Activated B cell treated with CpG ODN at 0.5 μM for 24 hours (primary cell): ENCODE data around the gene PGAP3. TPM values are rescaled to one million over a fixed set of nuclear protein-coding genes. Genes with fewer than 3 reads are reported as not detected.

Source experiments
- ATAC-seq: fragments of 200-7000 bp; cut with Tn5 transposase; one replicate; pipeline ENCODE4 v1.10.0; 2021; ENCODE audit warnings: low read depth, mild to moderate bottlenecking, moderate library complexity
- CTCF ChIA-PET: fragments of 350-600 bp; sonication (Branson Sonifier 250); formaldehyde crosslinking; loops from one replicate; lab custom pipeline; 2021; ENCODE audit warnings: antibody characterized with exemption; lab: Charles Lee
- POLR2A ChIA-PET: fragments of 350-600 bp; sonication (Branson Sonifier 250); formaldehyde crosslinking; loops from one replicate; lab custom pipeline; 2021; ENCODE audit warnings: antibody characterized with exemption; lab: Charles Lee
- DNase-seq: peaks from one replicate; pipeline ENCODE4 v3.0.0; 2022
- H3K27ac Mint-ChIP-seq: one replicate; pipeline ENCODE4 v1.8.0; 2020; ENCODE audit warnings: mixed read lengths
- H3K27me3 Mint-ChIP-seq: one replicate; pipeline ENCODE4 v1.8.0; 2021; ENCODE audit warnings: mixed read lengths
- H3K36me3 Mint-ChIP-seq: one replicate; pipeline ENCODE4 v1.8.0; 2021; ENCODE audit warnings: low read depth, mixed read lengths
- H3K4me1 Mint-ChIP-seq: one replicate; pipeline ENCODE4 v1.8.0; 2021; ENCODE audit warnings: mixed read lengths
- H3K4me3 Mint-ChIP-seq: one replicate; pipeline ENCODE4 v1.8.0; 2020; ENCODE audit warnings: mild to moderate bottlenecking, mixed read lengths
- H3K9me3 Mint-ChIP-seq: one replicate; pipeline ENCODE4 v1.8.0; 2020; ENCODE audit warnings: mixed read lengths
- intact Hi-C: fragments of 100-400 bp; cut with micrococcal nuclease; formaldehyde crosslinking; loops from one replicate; pipeline ENCODE4 v1.15.1; 2024
- total RNA-seq: library from RNA; stranded (reverse); gene quantifications from 2 replicates; pipeline ENCODE4 v1.2.3, GENCODE V29; 2022
- TF ChIP-seq, protein P1 (sequence below): fragments of 200-600 bp; IDR thresholded peaks from one replicate; pipeline ENCODE4 v1.8.0; 2022; ENCODE audit warnings: antibody characterized with exemption, mild to moderate bottlenecking

The PGAP3 gene
- total RNA-seq, 1 donor from 2014 or later: 24.0 TPM

DNA sequence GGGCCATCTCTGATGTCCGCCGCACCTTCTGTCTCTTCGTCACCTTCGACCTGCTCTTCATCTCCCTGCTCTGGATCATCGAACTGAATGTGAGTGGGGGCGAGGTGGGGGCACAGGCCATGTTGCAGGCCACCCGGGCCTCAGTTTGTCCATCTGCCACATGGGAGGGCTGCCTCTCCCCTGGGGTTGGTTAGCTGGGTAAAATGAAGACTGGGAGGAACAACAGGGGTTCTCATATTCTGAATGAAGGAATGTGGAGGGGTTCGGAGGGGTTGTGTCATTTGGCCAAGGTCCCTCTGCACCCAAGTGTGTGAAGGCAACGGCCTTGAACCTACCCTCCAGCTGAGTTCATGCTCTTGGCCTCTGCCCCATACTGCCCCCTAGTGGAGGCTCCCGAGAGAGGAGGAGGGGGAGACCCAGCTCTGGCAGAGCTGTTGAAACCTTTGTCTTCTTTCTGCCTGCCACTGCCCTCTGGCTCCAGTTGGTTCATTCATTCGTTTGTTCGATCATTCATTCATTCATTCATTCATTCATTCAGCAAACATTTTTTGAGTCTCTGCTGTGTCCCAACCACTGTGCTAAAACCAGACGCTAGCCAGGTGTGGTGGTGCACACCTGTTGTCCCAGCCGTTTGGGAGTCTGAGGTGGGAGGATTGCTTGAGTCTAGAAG, 34.1 kb downstream of the PGAP3 start:
- intact Hi-C loops: no loop called here
- POLR2A ChIA-PET: interaction anchor here (1.2 kb wide), 1 partner anchor 99 kb away, joined by 3 read pairs; no protein-coding TSS in a partner anchor
- Mint-ChIP-seq H3K4me1 (peaks cover 33% of the 10 kb centered on the region), H3K36me3 (peaks cover 41% of the 10 kb centered on the region), H3K27me3 (no peaks in the 10 kb centered on the region), H3K9me3 (no peaks in the 10 kb centered on the region), H3K27ac (no peak overlapping the region), H3K4me3 (no peak overlapping the region)
- ATAC-seq (peak; percentile 75), DNase-seq (no peak)
- TF ChIP-seq, protein P1, sequence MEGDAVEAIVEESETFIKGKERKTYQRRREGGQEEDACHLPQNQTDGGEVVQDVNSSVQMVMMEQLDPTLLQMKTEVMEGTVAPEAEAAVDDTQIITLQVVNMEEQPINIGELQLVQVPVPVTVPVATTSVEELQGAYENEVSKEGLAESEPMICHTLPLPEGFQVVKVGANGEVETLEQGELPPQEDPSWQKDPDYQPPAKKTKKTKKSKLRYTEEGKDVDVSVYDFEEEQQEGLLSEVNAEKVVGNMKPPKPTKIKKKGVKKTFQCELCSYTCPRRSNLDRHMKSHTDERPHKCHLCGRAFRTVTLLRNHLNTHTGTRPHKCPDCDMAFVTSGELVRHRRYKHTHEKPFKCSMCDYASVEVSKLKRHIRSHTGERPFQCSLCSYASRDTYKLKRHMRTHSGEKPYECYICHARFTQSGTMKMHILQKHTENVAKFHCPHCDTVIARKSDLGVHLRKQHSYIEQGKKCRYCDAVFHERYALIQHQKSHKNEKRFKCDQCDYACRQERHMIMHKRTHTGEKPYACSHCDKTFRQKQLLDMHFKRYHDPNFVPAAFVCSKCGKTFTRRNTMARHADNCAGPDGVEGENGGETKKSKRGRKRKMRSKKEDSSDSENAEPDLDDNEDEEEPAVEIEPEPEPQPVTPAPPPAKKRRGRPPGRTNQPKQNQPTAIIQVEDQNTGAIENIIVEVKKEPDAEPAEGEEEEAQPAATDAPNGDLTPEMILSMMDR: no peak
- CTCF ChIA-PET: interaction anchor here (0.6 to 2.6 kb wide), 19 partner anchors 10 to 167 kb away, joined by 3 to 16 read pairs (median 4); partner anchors contain the start of genes MIEN1, PNMT and TCAP

DNA sequence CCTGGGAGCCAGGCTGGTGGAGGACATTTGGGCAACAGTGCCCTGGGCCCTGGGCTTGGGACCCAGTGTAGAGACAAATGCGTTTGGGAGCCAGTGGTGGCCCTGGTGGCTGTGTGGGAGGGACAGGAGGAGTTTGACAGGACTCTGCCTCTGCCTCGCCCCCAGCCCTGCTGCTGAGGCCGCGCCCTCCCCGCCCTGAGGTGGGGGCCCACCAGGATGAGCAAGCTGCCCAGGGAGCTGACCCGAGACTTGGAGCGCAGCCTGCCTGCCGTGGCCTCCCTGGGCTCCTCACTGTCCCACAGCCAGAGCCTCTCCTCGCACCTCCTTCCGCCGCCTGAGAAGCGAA, 34.6 kb downstream of the PGAP3 start:
- TF ChIP-seq, protein P1: no peak
- Mint-ChIP-seq H3K9me3 (no peaks in the 10 kb centered on the region), H3K27ac (no peak overlapping the region), H3K27me3 (no peaks in the 10 kb centered on the region), H3K36me3 (peaks cover 42% of the 10 kb centered on the region), H3K4me1 (peaks cover 28% of the 10 kb centered on the region), H3K4me3 (no peak overlapping the region)
- intact Hi-C loops: no loop called here
- DNase-seq (no peak), ATAC-seq (no peak)
- ChIA-PET CTCF (interaction anchor here (0.8 to 2.6 kb wide), 17 partner anchors 10 to 106 kb away, joined by 3 to 16 read pairs (median 5); partner anchors contain the start of genes MIEN1, PNMT and TCAP), POLR2A (interaction anchor here (1.0 kb wide), 1 partner anchor 14 kb away, joined by 5 read pairs; no protein-coding TSS in a partner anchor)

DNA sequence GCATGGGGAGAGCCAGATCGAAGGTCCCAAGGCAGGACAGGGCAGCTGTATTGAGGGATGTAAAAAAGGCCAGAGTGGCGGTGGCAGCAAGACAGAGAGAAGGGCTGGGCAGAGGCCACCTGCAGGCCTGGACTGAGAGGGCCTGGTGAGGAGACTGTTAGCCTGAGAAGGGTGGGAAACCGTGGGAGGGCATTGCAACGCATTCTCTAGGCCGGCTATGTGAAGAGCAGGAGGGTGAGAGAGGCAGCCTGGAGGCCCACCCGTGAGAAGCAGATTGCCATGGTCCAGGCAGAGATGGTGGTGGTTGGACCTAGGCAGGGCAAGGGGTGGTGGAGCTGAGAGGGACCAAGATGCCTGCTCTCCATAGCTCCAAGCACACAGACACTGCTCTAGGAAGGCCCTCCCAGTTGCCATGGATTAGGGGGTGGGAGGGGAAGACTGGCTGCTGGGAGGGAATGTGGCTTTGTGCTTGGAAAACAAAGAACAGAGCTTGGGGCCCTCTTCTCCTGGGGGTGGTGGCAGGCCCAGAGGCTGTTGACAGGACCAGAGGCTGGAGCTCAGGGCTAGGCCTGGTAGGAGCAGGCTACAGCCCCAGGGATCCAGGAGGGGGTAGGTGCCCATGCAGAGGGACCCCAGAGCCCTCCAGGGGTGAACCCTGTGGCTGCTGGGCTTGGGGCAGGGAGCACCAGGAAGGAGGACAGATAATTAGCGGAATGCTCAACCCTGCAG, 35.1 kb downstream of the PGAP3 start:
- intact Hi-C loops: no loop called here
- Mint-ChIP-seq H3K4me3 (no peak overlapping the region), H3K36me3 (peaks cover 39% of the 10 kb centered on the region), H3K27ac (no peak overlapping the region), H3K4me1 (peaks cover 23% of the 10 kb centered on the region), H3K9me3 (no peaks in the 10 kb centered on the region), H3K27me3 (no peaks in the 10 kb centered on the region)
- POLR2A ChIA-PET: interaction anchor here (0.9 to 1.0 kb wide), 2 partner anchors 15 to 36 kb away, joined by 3 to 5 read pairs; no protein-coding TSS in a partner anchor
- no peak for DNase-seq
- TF ChIP-seq, protein P1: no peak
- CTCF ChIA-PET: interaction anchor here (0.9 to 2.6 kb wide), 8 partner anchors 10 to 48 kb away, joined by 3 to 14 read pairs (median 4); partner anchors contain the start of gene PNMT
- no peak for ATAC-seq

DNA sequence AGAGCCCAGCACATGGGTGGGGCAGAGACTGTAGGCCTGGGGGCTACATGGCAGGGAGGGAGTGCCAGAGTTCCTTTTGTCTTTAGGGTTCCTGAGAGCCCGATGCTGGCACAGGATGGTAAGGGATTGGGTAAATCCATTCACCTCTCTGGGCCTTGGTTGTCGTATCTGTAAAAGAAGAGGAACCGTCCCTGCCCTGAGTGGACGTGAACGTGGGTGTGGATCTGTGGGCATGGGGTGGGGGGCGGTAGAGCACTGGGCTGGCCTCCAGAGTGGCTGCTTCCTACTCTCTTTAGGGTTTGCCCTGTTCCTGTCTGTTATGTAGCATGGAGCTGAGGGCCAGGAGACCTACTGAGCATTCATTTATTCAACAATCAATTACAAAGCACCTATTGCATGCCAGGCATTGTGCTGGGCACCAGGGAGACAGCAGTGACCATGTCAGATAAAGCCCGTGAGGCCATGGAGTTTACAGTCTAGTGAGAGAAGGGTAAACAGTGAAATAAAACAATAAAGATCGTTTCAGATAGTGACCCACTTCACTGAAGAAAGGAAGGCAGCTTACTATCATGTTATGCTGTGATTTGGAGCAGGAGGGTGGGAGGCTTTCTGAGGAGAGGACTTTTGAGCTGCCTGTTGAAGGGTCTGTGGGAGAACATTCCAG, 35.8 kb downstream of the PGAP3 start:
- H3K4me1 Mint-ChIP-seq: peaks cover 23% of the 10 kb centered on the region
- POLR2A ChIA-PET: interaction anchor here (0.9 to 1.0 kb wide), 2 partner anchors 15 to 36 kb away, joined by 3 to 5 read pairs; no protein-coding TSS in a partner anchor

More for the DNA sequence above, 35.8 kb downstream of the PGAP3 start:
- CTCF ChIA-PET: interaction anchor here (0.9 to 2.5 kb wide), 4 partner anchors 11 to 31 kb away, joined by 3 to 10 read pairs (median 3); partner anchors contain the start of gene PNMT
- H3K27me3 Mint-ChIP-seq: no peaks in the 10 kb centered on the region
- intact Hi-C loops: no loop called here
- TF ChIP-seq, protein P1: no peak
- H3K27ac Mint-ChIP-seq: no peak overlapping the region
- no peaks in the 10 kb centered on the region for H3K9me3 Mint-ChIP-seq
- no peak for DNase-seq
- H3K36me3 Mint-ChIP-seq: peaks cover 39% of the 10 kb centered on the region
- ATAC-seq: no peak
- no peak overlapping the region for H3K4me3 Mint-ChIP-seq
